ENCODE data around the gene CRHR1.

Gene CRHR1

DNA sequence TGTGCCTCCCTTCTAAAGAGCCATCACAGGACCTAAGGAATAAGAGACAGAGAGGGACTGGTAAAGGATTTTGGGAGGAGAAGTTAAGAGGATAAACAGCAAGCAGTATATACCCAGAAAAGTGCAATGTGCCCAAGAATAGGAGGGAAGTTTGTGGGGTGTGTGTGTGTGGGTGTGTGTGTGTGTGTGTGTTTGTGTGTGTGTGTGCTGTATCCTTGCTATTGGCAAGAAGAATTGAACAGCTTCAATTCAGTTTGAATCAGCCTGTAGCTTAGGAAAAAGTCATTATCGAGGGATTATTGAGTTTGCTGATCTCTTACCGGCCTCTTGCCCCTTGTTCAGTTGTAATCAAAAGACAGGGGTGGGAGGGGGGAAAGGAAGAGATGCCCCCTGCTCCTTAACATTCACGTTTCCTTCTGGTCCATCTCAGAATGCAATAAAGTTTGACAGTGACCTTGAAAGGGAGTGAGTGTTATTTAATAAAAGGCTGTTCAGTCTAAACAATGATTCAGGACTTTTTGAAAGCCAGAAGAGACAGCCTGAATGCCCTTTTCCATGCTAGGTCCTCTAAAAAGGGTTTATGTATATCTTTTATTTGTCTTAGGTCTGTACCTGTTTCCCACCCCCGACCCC lies 86.3 kb downstream of the CRHR1 start:
- DNase-seq = no peak

DNA sequence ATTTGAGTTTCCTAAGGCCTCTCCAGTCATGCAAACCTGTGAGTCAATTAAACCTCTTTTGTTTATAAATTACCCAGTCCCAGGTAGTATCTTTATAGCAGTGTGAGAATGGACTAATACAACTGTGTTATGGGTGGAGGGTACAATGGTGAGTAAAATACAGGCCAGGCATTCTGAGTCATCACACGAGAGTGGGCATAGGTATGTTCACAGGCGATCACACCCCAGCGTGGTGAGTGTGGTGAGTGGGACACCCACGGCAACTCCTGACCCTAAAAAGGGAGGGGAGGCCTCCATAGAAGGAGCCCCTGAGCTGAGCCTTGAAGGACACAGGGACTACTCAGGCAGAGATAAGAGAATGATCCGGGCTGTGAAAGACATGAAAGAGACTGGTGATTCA lies 87.6 kb downstream of the CRHR1 start:
- no peak for DNase-seq

DNA sequence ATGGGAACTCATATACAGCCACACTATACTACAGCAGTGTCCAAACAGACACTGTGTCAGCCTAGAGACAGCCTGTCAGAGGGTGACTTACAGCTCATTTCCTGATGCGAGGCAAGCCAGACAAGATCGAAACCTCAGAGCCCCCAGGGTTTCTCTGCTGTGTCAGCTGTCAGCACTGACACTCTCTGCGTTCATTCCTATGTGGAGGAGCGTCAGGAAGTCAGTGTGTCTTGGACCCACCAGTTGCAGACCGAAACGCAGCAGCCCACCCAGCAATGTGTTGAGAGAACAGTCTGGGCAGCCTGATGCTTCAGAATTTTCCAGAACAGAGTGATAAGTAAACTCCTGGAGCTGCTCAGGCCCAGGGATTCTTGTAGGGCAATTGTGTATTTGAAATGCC lies 89.6 kb downstream of the CRHR1 start:
- no peak for DNase-seq

DNA sequence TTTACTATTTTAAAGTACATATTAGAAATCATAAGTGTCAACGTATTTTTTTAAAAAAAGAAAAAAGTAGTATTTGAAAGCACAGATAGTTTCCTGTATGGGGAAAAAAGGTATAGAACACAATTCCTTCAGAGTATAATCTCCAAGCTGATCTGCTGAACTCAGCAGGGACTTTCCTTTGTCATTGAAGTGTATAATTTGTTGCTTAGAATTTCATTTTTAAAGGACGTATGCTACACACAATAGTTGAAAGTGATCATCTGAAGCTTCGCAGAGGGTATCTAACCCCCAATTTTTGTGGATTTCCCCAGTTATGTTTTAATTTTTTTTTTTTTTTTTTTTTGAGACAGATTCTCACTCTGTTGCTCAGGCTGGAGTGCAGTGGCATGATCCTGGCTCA lies 90.0 kb downstream of the CRHR1 start:
- DNase-seq = no peak

DNA sequence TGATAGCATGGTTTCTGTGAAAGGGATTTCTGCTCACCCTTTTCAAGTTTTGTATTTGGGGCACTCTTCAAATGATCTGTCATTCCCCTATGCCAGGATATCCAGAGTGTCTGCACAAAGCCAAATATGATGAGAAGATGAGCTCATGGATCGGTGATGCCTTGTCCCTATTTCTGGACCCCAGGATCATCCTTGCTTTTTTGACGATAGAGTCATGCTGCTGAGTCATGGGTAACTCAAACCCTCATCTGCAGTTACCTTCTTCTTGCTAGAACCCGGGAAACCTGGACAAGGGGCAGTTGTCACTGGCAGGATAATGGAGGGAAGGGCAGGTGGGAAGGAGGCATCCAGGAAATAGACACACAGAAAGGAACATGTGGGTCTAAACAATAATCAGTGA lies 92.4 kb downstream of the CRHR1 start:
- no peak for DNase-seq

DNA sequence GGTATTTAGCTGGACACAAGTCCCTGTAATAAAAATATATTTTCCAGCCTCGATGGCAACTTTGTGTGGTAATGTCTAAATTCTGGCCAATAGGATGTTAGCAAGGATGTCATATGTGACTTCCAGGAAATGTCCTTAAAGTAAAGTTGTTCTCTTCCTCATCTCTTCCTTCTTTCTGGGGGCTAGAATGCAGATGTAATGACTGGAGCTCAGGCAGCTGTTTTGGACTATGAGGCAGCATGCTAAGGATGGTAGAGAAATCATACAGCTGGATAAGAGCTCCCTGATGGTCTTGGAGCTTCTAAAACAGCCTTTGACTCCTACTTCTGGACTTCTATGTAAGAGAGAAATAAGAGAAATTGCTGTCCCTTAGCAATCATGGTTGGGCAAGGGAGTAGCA lies 93.3 kb downstream of the CRHR1 start:
- no peak for DNase-seq

DNA sequence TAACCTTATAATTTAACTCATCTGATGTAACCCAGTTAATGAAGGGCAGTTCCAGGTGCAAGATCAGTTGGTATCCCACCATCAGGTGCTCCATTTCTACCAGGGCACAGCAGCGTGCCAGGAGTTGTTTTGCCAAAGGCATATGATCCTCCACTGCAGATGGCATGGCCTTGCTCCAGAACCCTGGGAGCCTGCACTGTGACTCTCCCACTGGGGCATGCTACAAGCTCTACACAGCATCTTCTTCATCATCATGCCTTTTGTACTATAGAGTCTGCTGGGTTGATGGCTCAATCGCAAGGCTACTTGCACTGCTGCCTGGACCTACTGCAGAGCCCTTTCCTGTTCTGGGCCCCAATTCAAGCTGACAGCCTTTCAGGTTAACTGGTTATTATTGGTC lies 98.9 kb downstream of the CRHR1 start:
- no peak for DNase-seq

Measured in NCI-H446 (cell line).